DND-41 (cell line): ENCODE data around the gene GOSR2.

Experiments
- ATAC-seq: fragments of 200-7000 bp; cut with Tn5 transposase; 3 replicates; pipeline ENCODE4 v1.9.1; 2021; ENCODE audit warnings: low read depth; ENCODE audit not compliant: insufficient read depth
- DNase-seq: peaks from one replicate; pipeline ENCODE4 v3.0.0-alpha.2; 2020
- H2AFZ ChIP-seq: 2 replicates; pipeline ENCODE4 v1.6.0; 2012; ENCODE audit warnings: low read depth, low read length
- H3K27ac ChIP-seq: 2 replicates; pipeline ENCODE4 v1.5.1; 2012; ENCODE audit warnings: low read length, inconsistent platforms
- H3K27me3 ChIP-seq: fragments of 200-600 bp; sonication (generic); 2 replicates; pipeline ENCODE4 v1.6.0; 2012; ENCODE audit warnings: low read length, mild to moderate bottlenecking, inconsistent platforms; ENCODE audit not compliant: insufficient read depth, poor library complexity
- H3K36me3 ChIP-seq: 2 replicates; pipeline ENCODE4 v1.5.1; 2012; ENCODE audit warnings: low read length, inconsistent platforms; ENCODE audit not compliant: insufficient read depth
- H3K4me1 ChIP-seq: 2 replicates; pipeline ENCODE4 v1.5.1; 2012; ENCODE audit warnings: mild to moderate bottlenecking, low read length; ENCODE audit not compliant: insufficient read depth
- H3K4me2 ChIP-seq: 2 replicates; pipeline ENCODE4 v1.6.0; 2012; ENCODE audit warnings: mild to moderate bottlenecking, moderate library complexity, low read length, inconsistent platforms; ENCODE audit not compliant: insufficient read depth
- H3K4me3 ChIP-seq, 2 experiments: fragments of 200-600 bp in 1 of 2; shearing (Covaris generic) in 1 of 2; 2 replicates each; pipeline ENCODE4 v1.5.1; 2012 to 2016; ENCODE audit warnings: inconsistent platforms in 2 of 2, low read length in 2 of 2, mild to moderate bottlenecking in 2 of 2, low read depth in 1 of 2, moderate library complexity in 1 of 2
- H3K79me2 ChIP-seq: 2 replicates; pipeline ENCODE4 v1.6.0; 2012; ENCODE audit warnings: low read length, inconsistent platforms; ENCODE audit not compliant: insufficient read depth
- H3K9ac ChIP-seq: 2 replicates; pipeline ENCODE4 v1.6.0; 2012; ENCODE audit warnings: low read depth, mild to moderate bottlenecking, inconsistent platforms, low read length, moderate library complexity
- H3K9me3 ChIP-seq: 2 replicates; pipeline ENCODE4 v1.5.1; 2012; ENCODE audit warnings: low read length, moderate library complexity, mild to moderate bottlenecking, inconsistent platforms; ENCODE audit not compliant: insufficient read depth, severe bottlenecking
- H4K20me1 ChIP-seq: 2 replicates; pipeline ENCODE4 v1.6.0; 2012; ENCODE audit warnings: low read length; ENCODE audit not compliant: insufficient read depth
- CTCF ChIP-seq: IDR thresholded peaks from 2 replicates; pipeline ENCODE4 v1.5.1; 2012; ENCODE audit warnings: borderline replicate concordance, low read length, moderate library complexity, mild to moderate bottlenecking; ENCODE audit not compliant: poor library complexity, severe bottlenecking; ENCODE audit errors: extremely low read depth
- EZH2 ChIP-seq: IDR thresholded peaks from 3 replicates; pipeline ENCODE4 v1.6.1; 2012; ENCODE audit warnings: borderline replicate concordance, low read depth, mild to moderate bottlenecking, moderate library complexity, low read length, inconsistent platforms; ENCODE audit not compliant: severe bottlenecking

GOSR2 gene

GRCh38 chr17:46948544-46948943 lies 25.6 kb downstream of the GOSR2 start:
- no peak overlapping the region for H3K4me3 ChIP-seq
- H3K79me2 ChIP-seq = no peaks in the 10 kb centered on the region
- ATAC-seq (no peak), DNase-seq (no peak)
- no peak overlapping the region for H3K27ac ChIP-seq
- H3K4me2 ChIP-seq = no peak overlapping the region
- TF ChIP-seq CTCF (no peak), EZH2 (no peak)
- no peaks in the 10 kb centered on the region for H3K27me3 ChIP-seq
- no peaks in the 10 kb centered on the region for H3K36me3 ChIP-seq
- H3K9me3 ChIP-seq = no peaks in the 10 kb centered on the region
- H4K20me1 ChIP-seq = no peaks in the 10 kb centered on the region; the same call in 1 of the 2 replicates
- no peak overlapping the region for H3K9ac ChIP-seq
- H2AFZ ChIP-seq = no peak overlapping the region
- no peaks in the 10 kb centered on the region for H3K4me1 ChIP-seq

DNA sequence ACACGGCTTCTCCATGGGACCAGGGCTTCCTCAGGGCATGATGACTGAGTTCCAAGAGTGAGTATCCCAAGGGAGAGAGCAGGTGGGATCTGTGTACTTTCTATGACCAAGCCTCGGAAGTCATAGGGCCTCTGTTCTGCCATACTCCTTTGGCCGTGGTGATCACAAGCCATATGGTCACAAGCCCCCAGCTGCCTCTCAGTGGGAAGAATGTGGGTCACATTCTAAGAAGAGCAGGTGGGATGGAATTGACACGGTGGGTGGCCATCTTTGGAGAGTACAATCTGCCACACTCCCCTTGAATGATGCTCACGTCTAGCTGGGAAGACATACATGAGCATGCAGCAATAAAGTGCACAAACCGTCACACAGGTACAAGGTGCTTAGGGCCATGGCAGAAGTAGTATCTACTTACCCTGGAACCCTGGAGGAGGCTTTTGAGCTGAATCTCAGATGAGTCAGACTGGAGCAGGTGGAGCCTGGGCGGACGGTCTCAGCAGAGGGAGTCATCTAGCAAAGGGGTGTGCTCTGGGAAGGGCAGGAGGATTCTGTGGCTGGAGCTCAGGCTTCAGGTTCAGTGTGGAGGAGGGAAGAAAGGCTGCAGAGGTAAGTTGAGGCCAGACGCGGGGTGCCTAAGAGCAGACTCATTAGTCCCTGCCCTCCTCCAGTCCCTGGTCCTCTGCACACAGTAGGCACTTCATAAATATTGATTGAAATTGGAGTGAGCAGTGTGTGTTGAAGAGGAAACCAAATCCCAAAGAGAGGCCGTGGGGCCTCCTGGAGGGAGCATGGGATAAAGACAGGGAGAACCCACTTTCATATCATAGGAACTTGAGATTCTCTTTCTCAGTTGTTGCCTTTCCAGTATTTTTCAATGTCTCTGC lies 26.6 kb downstream of the GOSR2 start:
- Histone ChIP-seq H3K36me3 (no peaks in the 10 kb centered on the region), H3K79me2 (no peaks in the 10 kb centered on the region), H3K4me3 (no peak overlapping the region), H2AFZ (no peak overlapping the region), H3K9ac (no peak overlapping the region), H3K9me3 (no peaks in the 10 kb centered on the region), H3K27me3 (no peaks in the 10 kb centered on the region), H4K20me1 (no peaks in the 10 kb centered on the region; the same call in 1 of the 2 replicates), H3K4me1 (no peaks in the 10 kb centered on the region), H3K27ac (no peak overlapping the region), H3K4me2 (no peak overlapping the region)
- no peak for ATAC-seq
- DNase-seq = no peak
- no peak for TF ChIP-seq CTCF

DNA sequence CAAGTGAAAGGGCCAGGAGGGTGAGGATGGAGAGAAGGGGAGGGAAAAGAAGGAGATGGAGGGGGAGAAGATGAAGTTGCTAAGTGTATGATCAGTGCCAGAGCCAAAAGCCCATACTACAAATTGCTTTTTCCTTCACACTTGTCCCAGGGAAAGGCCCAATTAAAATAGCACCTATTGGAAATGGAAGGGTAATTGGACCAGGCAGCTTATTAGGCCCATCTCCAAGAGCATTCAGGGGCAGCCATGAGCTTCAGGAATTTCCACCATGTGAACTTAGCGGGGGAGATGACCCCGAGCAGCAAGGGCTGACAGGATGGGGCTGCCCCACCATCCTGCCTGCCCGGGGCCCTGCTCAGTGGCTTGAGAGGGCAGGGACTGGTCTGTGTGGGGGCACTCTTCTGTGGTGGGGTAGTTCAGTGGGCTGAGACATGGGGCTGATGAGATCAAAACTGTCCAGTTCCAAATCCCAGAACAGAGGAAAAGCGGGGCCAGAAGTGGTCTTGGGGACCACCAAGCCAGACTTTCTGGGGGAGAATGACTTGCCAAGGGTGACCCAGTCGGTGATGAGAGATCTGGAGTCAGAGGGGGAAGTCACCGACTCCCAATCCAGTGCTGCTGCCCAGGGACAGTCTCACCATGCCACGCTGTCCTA lies 27.5 kb downstream of the GOSR2 start:
- ATAC-seq = no peak
- Histone ChIP-seq H3K4me2 (no peak overlapping the region), H2AFZ (no peak overlapping the region), H3K36me3 (no peaks in the 10 kb centered on the region), H3K9me3 (no peaks in the 10 kb centered on the region), H3K4me3 (no peak overlapping the region), H3K9ac (no peak overlapping the region), H3K27ac (no peak overlapping the region), H3K79me2 (no peaks in the 10 kb centered on the region), H3K27me3 (no peaks in the 10 kb centered on the region), H4K20me1 (no peaks in the 10 kb centered on the region; the same call in 1 of the 2 replicates), H3K4me1 (no peaks in the 10 kb centered on the region)
- no peak for DNase-seq
- TF ChIP-seq EZH2 (no peak), CTCF (no peak)
